CD4-positive, alpha-beta T cell treated with Interleukin-2 at 100 ng/mL for 4 hours (primary cell): ENCODE results near the gene HAPSTR1.
"Not testable (repeated sequence)": the region's sequence is repeated elsewhere in the genome, so short reads cannot be mapped to it uniquely, and the experiment has no call there.

Experiments used
- DNase-seq: peaks from one replicate; pipeline ENCODE4 v3.0.0-alpha.2; 2020; ENCODE audit warnings: low spot score

Gene HAPSTR1

DNA sequence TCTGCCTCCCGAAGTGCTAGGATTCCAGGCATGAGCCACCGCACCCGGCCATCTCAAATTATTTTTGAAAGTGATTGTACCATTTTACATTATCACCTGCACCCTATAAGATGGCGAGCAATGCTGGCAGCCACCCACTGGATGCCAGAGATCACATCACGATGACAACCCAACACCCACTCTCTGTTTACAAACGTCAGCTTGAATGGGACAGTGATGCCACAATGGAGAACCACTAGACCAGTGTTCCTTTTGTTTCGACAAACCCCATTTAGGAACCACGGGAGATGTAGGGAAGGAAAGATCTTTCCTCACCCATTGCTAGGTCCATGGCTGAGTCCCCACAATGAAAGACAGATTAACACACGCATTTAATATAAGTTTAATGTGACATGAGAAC is 20.1 kb upstream of the HAPSTR1 start:
- DNase-seq = no peak

DNA sequence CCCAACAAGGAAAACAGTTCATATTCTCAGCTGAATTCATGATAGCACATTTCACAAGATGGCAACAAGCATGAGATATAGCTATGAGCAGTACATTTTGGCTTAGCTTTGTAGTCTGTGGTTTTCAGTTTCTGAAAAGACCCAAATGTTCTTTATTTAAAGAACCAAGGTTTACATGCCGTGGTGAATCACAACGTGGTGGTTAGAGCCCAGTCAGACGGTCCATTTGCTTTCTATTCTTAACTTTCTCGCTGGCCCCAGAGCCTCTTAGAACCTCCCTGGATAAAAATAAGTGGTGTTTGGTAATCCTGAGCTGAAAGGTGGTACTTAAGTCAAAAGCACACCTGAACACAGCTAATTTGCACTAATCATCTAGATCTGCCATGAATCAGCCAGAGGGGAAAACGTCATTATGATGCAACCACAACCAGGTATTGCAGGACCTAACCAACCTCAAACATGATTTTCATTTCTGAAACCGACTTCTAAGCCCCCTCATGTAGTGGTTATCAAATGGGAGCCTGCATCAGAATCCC is 18.6 kb upstream of the HAPSTR1 start:
- DNase-seq = no peak

DNA sequence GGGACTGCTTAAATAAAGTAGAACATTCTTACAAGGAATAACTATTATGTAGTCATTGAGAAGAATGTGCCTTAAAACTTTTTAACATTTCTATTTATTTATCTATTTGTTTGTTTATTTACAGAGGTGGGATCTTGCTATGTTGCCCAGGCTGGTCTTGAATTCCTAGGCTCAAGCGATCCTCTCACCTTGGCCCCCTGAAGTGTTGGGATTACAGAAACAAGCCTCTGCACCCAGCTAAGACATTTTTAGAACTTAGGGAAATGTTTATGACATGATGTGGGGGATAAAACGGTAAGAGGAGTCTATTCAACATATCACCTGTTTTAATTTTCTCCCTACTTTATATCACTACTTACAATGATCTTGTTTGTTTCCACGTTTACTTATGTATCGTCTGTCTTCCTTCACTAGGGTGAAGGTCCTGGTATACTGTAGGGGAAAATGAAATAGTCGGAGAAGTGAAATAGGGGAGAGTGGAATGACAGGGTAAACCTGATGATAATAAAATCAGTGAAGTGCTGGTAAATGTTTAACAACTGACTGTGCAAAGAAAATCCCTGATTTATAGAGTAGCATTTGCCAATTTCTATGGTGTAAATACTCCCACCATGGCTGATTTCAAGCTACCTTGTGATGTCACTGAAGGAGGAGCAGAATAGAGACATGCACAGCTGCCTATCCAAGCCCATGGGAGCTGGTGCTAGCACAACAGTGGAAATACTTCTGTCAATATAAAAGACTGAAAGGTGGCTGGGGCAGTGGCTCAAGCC is 16.0 kb upstream of the HAPSTR1 start:
- DNase-seq = no peak

DNA sequence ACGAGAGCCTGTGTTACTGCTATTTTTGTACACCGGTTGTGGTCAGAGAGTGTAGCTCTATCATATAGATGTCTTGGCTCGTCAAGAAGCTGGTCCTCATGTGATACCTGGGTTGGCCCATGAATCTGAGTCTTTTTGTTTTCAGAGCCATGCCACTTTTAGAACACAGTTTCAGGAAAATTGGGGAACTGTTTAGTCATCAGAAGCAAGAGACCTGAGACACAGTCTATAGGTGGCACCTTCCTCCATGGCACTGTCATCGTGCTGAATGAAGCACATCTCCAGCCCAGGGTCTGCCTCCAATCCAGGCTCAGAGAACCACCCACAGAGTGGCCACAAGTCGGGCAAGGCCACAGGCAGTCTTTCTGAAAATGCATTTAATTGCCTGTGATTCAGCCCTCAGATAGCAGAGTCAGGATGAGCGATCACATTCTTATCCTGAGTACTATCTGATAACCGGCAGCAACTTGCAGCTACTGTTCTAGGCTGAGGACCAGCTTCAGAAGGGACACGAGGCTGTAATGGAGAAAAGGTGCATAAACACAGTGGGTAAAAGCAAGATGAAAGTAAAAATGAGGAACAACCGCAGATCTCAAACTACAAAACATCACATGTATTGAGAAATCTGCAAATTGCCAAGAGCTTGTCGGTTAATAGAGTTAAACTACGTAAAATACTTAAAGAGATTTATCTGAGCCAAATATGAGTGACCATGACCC is 14.2 kb upstream of the HAPSTR1 start:
- no peak for DNase-seq

DNA sequence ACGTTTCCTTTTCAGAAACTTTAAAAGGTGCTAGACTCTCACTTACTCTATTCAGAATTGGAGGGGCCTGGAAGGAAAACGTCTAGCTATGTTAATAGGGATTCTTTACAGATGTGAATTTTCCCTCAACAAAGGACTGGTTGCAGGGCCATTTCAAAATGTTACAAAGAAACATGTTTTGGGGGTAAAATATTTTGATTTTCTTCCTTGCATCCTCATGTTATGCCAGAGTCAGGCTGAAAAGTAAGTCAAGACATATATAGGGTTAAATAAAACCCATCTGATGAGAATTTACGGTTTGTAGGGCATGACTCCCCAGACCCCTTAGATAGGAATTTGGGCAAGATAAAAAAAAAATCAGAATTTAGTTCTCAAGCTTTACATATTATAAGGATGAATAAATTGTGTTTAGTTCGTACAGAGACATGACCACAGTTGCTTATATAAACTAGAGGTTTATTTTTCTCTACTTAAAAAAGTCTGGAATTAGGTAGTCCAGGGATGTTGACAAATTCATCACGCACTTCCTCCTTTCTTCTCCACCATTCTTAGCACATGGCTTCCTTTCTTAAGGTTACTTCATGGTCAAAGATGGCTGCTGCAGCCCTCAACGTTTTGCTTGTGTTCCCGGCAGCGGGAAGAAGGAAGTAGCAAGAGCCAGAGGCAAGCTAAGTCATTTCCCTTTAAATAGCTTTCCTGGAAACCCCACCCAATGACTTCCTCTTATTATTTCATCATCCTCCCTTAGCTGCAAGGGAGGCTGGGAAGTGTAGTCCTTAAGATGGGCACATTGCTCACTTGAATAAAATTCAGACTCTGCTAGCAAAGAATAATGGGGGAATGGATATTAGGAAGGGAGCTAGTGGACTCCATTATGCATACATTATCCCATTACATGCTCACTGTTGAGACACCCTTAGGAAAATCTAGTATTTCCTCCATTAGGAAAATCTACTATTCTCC is 12.7 kb upstream of the HAPSTR1 start:
- DNase-seq = peak; percentile 84

DNA sequence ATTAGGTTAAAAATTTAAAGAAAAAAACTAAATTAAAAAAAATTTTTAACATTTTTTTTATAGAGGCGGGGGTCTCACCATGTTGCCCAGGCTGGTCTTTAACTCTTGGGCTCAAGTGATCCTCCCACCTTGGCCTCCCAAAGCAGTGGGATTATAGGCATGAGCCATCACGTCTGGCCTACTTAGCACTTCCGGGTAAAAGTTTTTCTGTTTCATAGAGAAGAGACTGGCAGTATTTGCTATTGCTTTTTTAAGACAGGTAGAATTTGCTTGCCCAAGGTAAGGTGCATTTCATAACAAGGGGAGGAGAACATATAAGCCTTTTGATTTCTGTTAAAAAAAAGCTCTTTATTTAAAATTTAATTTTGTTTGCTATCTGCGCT is 12.0 kb upstream of the HAPSTR1 start:
- no peak for DNase-seq

DNA sequence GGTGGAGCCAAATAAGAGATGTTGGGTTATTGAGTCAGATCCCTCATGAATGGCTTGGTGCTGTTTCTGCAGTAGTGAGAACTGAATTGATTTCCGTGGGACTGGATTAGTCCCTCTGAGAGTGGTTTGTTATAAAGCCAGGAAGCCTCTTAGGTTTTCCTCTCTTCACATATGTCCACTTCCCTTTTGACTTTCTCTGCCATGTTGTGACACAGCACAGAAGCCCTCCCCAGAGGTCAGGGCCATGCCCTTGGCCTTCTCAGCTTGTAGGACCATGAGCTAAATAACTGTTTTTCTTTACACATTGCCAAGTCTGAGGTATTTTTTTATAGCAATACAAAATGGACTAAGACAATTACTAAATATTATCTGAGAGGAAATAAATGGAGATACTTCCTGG is 10.3 kb upstream of the HAPSTR1 start:
- no peak for DNase-seq

DNA sequence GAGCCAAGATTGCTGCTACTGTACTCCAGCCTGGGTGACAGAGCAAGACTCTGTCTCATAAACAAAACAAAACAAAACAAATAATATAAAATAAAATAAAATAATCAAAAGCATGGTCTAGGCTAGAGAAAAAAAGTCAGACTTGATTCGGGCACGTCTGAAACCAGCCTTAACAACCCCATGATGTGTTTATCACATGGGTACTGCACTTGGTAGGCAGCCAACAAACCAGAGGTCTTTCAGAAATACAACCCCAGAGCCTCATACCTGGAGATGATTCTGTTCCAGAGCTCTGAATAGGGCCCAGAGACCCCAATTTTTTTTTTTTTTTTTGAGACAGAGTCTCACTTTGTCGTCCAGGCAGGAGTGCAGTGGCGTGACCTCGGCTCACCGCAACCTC is 9.6 kb upstream of the HAPSTR1 start:
- no peak for DNase-seq

DNA sequence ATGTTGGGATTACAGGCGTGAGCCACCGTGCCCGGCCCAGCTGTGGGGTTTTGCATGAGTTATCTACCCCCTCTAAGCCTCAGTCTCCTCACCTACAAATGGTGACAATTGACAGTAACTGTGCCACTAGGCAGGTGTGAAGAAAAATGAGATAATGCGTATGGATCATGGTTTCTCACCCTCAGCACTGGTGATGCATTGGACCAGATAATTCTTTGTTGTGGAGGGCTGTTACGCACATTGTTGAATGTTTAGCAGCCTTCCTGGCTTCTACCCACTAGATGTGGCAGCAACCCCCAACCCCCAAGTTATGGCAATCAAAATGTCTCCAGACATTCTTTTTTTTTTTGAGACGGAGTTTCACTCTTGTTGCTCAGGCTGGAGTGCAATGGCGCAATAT is 9.0 kb upstream of the HAPSTR1 start:
- DNase-seq = peak; percentile 47

DNA sequence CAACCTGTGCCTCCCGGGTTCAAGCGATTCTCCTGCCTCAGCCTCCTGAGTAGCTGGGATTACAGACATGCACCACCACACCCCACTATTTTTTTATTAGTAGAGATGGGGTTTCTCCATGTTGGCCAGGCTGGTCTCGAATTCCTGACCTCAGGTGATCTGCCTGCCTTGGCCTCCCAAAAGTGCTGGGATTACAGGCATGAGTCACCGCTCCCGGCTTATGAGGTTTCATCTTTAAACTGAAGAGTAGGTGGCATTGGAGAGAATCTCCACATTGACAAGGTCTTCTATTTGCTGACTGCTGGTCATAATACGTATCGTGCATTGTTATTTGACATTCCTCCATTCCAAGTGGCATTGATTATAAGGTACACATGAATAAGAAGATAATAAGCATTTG is 3.7 kb upstream of the HAPSTR1 start:
- not testable (repeated sequence) for DNase-seq

DNA sequence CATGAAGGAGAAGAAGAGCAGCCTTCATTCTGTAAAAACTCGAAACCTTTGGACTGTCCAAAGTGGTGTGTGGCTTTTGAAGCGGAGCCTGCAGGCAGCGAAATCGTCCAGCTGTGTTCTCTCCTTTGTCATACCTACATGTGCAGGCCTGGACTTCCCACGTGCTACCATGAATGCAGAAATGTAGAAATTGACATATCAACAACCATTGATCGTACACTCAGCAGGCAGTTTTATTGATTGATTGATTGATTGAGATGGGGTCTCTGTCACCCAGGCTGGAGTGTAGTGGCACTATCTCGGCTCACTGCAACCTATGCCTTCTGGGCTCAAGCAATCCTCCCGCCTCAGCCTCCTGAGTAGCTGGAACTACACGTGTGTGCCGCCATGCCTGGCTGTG is 2.6 kb upstream of the HAPSTR1 start:
- no peak for DNase-seq

DNA sequence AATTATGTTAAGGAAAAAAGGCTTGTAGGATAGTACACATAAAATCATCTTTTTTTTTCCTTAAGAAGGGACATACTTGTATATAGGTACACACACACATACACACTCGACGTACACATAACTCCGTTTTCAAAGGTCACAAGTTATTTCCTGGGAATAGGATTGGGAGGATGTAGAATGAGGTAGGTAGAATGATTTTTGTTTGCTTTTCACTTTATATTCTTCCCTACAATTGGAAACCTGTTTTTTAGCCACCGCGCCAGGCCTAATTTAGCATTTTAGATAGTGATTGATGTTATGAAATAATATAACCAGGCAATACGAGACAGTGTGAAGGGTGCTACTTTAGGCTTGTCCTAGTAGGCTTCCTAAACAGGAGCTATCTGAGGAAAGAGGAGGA is 1.8 kb upstream of the HAPSTR1 start:
- DNase-seq = no peak

DNA sequence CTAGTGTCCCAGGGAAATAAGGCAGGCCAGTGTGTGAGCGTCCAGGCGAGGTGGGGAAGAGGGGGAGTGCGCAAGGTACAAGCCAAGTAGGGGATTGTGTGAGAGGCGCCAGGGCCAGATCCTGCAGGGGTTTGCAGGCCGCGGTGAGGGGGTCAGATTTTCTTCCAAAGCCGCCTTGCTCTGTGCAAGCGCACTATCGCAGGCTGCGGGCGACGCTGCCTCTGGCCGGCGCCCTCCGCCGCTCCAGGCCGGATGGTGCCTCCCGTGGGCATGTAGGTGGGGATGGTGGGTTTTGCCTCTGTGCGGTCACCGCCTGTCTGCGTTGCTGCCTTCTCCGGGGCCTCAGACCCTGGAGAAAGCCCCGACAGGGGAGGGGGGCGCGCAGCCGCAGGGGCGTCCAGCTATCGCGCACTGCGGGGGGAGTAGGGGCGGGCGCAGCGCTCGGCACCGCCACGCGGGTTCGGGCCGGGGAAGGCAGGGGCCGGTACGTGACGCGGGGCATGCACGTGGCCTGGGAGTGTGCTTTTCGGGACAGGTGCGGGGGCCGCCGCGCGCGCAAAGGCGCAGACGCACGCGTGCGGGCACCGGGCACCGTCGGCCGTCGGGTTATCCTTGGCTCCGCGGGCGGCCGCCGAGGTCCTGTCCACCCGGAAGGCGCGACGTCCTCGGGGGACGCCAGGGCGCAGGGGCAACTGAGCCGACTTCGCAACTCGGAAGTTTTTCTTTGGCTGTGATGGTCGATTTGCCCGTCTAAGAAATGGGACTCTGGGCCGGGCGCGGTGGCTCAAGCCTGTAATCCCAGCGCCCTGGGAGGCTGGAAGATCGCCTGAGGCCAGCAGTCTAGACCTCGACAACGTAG is 1.1 kb upstream of the HAPSTR1 start:
- peak; percentile 29 for DNase-seq

DNA sequence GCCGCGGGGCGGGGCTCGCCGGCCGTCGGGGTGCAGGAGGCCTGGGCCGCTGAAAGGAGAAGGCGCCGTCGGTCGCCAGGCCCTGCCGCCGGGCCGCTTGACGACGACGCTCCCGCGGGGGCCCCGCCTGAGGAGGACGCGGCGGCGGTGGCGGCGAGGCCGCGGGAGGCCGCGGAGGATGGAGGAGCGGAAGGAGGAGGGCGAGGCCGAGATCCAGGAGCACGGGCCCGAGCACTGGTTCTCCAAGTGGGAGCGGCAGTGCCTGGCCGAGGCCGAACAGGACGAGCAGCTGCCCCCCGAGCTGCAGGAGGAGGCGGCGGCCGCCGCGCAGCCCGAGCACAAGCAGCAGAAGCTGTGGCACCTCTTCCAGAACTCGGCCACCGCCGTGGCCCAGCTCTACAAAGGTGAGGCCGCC is 430 bp downstream of the HAPSTR1 start:
- DNase-seq = peak; percentile 26

DNA sequence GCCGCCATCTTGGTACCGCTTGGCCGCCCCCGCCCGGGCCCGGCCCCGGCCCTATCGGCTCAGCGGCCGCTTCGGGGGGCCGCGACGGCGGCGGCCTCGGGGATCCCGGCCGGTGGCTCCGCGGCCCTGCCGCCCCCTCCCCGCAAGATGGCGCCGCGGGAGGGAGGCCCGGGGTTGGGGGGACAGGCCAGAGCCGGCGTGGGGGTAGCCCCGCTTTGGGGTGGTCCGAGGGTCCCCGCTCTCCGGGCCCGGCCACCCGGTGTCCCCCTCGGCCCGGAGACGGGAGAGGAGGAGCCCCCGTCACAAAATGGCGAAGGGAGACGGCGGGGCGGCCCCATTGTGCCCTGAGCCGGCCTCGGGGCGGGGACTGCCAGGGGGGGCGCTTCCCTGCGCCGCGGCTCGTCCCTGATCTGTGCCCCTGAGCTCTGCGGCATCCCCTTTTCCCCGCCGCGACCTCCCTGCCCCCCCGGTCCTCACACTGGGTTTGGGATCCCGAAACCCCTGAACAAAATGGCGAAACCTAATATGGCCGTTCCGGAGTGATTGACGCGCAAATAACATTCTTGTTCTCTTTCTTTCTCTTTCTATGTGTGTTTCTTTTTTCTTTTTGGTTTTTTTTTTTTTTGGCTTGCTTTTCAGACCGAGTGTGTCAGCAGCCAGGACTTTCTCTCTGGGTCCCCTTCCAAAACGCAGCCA is 986 bp downstream of the HAPSTR1 start:
- peak; percentile 31 for DNase-seq

DNA sequence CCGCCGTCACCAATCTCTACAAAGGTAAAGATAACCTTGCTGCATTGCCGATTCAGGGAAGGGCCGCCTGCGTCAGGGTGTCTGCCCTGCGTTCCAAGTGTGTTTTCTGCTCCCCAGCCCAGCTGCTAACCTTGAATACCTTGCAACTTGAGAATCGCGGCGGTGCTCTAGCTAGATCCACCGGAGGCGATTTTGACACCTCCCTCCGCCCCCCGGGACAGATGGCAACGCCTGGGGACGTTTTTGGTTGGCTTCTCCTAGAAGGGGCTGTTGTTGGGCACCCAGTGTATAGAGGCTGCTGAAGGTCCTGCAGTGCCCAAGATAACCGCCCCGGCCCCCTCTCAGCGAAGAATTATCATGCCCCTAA is 1.5 kb downstream of the HAPSTR1 start:
- no peak for DNase-seq

DNA sequence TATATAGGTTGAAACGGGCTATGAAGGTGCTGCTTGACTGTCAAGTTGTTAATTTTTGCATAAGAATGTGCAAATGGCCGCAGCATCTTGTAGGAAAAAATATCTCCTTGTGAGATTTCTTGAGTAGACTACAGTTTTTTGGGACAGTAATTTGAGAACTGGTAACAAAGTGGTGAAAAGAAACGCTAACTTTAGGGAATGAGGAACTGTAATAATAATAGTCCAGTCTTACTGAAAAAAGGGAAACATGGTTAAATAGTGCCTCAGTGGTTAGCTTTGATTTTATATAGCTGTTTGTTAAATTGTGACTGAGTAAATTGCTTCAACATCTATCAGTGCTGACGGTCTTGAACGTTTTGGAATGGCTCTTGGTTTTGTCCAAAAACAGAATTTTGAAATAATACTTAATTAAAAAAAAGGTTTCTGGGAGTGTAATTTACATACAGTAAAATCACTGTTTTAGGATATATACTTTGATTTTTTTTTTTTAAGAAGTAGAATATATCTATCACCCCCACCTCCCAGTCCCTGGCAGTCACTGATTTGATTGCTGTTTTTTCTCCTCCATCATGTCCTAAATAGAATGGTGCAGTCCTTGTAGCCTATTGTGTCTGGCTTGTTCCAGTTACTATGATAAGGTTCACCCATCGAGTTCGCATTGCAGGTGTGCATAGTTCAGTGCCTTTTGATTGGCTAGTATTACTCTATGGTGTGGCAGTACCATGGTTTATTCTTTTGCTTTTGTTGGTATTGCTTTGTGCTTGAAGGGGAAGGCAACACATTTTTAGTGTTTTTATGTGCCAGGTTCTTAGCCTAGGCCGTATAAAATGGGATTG is 2.8 kb downstream of the HAPSTR1 start:
- DNase-seq = no peak

DNA sequence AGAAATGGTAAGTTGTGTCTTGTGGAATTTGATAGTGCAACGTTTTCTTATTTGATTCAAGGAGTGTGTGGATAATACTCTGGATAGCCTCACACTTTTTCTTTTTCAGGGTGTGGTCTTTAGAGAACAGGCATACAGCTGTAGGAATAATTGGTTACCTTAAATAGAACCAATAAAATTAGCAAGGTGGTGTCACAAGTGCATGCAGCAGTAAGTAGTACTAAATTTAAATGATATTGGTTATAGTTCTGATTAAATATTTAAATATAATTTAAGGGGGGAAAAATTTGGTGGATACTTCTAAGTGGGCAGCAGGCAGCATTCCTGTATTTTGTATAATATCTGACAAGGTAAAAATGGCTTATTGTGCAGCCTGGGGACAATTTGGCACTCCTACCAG is 3.7 kb downstream of the HAPSTR1 start:
- DNase-seq = no peak

DNA sequence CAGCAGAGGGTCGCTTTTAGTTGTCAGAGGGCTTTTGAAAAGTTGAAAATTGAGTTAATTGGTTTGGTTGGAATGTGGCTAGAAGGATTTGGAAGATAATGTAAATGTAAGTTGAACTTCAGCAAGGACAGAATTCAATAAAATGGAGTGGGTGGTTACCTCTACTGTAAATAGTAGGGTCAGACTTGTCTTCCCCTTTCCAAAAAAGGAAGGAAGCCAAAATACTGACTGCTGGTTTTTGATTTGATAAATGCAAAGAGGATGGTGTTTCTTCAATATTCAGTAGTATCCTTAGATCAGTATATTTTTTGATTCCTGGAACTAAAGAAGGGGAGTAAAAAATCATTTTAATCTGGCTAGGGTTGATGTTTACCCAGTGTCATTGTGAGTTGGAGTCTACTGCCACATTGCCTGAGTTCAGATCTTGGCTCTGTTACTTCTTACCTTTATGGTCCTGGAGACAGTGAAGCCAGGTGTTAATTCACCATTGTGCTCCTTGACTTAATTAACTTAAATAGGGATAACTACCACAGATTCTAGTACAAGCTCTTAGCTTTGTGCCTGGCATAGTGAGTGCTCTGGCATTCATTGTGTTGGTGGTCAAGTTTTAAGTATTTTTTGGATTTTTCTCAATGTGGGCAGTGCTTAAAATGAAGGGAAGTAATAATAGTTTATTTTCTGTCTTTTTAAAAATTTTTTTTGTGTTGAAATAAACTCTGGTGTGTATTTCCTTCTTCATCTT is 4.4 kb downstream of the HAPSTR1 start:
- no peak for DNase-seq
